ENCODE results near the gene SHC1. TPM values are rescaled to one million over a fixed set of nuclear protein-coding genes. Genes with fewer than 3 reads are reported as not detected.
"Not testable (repeated sequence)": the region's sequence is repeated elsewhere in the genome, so short reads cannot be mapped to it uniquely, and the experiment has no call there.

Gene SHC1
- total RNA-seq, 4 donors from 2014 or later, result 108 to 168 (median 123) TPM

GRCh38 chr1:154978360-154978759, 7.8 kb upstream of the SHC1 start:
- TF ChIP-seq POLR2A (IDR thresholded peaks at IDR 0.05), result no peak
- TF ChIP-seq, protein P1, sequence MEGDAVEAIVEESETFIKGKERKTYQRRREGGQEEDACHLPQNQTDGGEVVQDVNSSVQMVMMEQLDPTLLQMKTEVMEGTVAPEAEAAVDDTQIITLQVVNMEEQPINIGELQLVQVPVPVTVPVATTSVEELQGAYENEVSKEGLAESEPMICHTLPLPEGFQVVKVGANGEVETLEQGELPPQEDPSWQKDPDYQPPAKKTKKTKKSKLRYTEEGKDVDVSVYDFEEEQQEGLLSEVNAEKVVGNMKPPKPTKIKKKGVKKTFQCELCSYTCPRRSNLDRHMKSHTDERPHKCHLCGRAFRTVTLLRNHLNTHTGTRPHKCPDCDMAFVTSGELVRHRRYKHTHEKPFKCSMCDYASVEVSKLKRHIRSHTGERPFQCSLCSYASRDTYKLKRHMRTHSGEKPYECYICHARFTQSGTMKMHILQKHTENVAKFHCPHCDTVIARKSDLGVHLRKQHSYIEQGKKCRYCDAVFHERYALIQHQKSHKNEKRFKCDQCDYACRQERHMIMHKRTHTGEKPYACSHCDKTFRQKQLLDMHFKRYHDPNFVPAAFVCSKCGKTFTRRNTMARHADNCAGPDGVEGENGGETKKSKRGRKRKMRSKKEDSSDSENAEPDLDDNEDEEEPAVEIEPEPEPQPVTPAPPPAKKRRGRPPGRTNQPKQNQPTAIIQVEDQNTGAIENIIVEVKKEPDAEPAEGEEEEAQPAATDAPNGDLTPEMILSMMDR (IDR thresholded peaks at IDR 0.05), result no peak
- Histone ChIP-seq H3K27ac (no peak overlapping the region), H3K9me3 (no peaks in the 10 kb centered on the region), H3K27me3 (no peaks in the 10 kb centered on the region), H3K36me3 (no peaks in the 10 kb centered on the region), H3K4me1 (peaks cover 0 to 15% of the 10 kb centered on the region in 2 donors), H3K4me3 (replicated peaks in 1 of 3) (no peak overlapping the region)
- intact Hi-C loops (cut with DNase I), result no loop called here
- no peak for DNase-seq
- WGBS, 2 donors, result 90 to 97% methylated on average over 3 of the region's 3 CpGs

DNA sequence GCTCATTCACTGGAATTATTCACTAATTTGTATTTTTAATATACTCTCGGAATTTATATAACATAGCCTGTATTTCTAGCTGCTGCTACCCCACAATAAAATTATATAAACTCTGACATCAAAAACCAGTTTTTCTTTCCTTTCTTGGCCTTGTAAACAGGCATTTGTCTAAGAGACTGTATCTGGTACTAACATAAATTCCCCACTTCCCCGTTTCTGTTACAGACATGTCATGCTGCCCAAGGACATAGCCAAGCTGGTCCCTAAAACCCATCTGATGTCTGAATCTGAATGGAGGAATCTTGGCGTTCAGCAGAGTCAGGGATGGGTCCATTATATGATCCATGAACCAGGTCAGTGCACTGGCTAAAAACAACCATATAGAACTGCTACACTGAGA, 7.2 kb upstream of the SHC1 start:
- WGBS, 2 donors, result 86 to 90% methylated on average over 3 of the region's 3 CpGs
- H3K27ac ChIP-seq; intact Hi-C loops (cut with DNase I): not testable (repeated sequence)

GRCh38 chr1:154975409-154976059, 5.0 kb upstream of the SHC1 start:
- peak overlapping the region; percentile 81 to 98 (median 95) for H3K27ac ChIP-seq
- H3K27me3 ChIP-seq, result no peaks in the 10 kb centered on the region
- DNase-seq, result peak; percentile 63 to 66
- H3K4me3 ChIP-seq (replicated peaks in 1 of 3), result peak overlapping the region; percentile 11 to 51 (median 16)
- intact Hi-C loops (cut with DNase I), result no loop called here
- WGBS, 2 donors, result 0 to 1% methylated on average over 24 of the region's 24 CpGs
- H3K36me3 ChIP-seq, result no peaks in the 10 kb centered on the region
- H3K4me1 ChIP-seq, result peaks cover 26 to 38% of the 10 kb centered on the region in 2 donors
- TF ChIP-seq, protein P1 (IDR thresholded peaks at IDR 0.05), result no peak
- no peak for TF ChIP-seq POLR2A (IDR thresholded peaks at IDR 0.05)
- no peaks in the 10 kb centered on the region for H3K9me3 ChIP-seq

More for the DNA sequence above, 7.2 kb upstream of the SHC1 start:
- H3K4me3 ChIP-seq (replicated peaks in 1 of 3); H3K27me3 ChIP-seq; H3K36me3 ChIP-seq; DNase-seq; H3K9me3 ChIP-seq: not testable (repeated sequence)
- peaks cover 4 to 20% of the 10 kb centered on the region in 2 donors for H3K4me1 ChIP-seq

DNA sequence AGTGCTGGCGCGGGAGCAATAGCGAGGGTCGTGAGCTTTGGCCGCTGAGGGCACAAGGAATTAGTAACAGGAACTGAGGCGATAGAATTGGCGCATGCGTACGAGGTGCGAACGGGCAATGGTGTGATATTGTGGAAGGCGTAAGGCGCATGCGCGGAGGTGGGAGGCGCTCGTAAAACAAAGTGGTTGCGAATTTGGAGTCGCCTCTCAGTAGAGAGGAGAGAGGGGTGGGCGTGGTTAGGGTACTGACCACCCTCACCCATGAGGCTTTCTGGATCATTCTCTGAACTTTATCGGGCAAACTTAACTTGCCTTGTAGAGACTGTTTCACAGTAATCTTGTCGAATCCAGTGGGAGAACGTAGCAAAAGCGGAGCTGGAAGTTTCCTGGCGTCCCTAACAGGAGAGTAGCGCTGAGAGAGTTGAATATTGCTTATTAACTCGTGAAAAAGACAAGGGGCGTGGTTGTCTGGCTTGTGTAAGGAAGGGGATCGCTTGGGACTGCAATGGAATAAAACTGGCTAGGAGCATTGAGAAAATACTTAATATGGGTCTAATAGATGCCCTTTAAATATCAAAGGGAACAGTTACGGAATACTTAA, 4.4 kb upstream of the SHC1 start:
- H3K9me3 ChIP-seq, result no peaks in the 10 kb centered on the region
- H3K36me3 ChIP-seq, result no peaks in the 10 kb centered on the region
- no peaks in the 10 kb centered on the region for H3K27me3 ChIP-seq
- WGBS, 2 donors, result 0 to 1% methylated on average over 30 of the region's 30 CpGs
- peak; percentile 96 to 97 for DNase-seq
- H3K27ac ChIP-seq, result peak overlapping the region; percentile 81 to 98 (median 95)
- H3K4me1 ChIP-seq, result peaks cover 33 to 44% of the 10 kb centered on the region in 2 donors
- peak overlapping the region; percentile 11 to 51 (median 16) for H3K4me3 ChIP-seq (replicated peaks in 1 of 3)
- TF ChIP-seq, protein P1 (IDR thresholded peaks at IDR 0.05), result peak in 1 of 6 experiments; percentile 5
- peak in 1 of 2 donors; percentile 84 for TF ChIP-seq POLR2A (IDR thresholded peaks at IDR 0.05)
- intact Hi-C loops (cut with DNase I), result loop anchor here (5.0 kb wide), 1 partner anchor 77 kb away; the partner anchor contains the start of gene ADAM15

DNA sequence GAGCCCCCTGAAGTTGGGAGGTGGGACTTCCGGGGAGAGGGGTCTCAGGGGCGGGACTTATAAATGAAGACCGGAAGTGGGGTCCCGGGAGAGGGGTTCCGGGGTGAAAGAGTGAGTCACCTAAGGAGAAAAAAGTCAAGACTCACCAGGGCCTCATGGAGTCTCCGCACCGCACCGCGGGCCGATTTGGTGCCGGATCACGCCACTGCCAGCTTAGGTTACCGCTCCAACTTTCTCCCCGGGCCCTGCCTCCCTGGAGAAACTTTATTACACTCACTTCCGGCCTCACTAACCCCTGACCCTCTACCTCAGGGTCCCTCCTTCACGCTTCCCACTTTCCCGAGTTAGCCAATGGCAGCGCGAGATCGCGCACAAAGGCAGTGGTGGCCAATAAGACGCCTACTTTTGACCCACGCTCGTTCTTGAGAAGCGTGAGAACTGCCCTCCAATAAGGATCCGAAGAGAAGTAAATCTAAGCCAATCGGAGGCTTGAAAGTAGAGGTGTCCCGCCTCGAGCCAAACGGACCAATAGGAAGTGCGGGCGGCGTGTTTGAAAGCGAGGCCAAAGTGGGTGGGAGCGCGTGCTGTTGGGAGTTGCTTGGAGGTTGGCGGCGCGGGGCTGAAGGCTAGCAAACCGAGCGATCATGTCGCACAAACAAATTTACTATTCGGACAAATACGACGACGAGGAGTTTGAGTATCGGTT, 3.7 kb upstream of the SHC1 start, which contains the start of gene CKS1B:
Gene CKS1B (plus strand): TSS at position 580 of the 706 bp plus-strand sequence. CDS start 65 bp downstream, at position 645.
- no peaks in the 10 kb centered on the region for H3K9me3 ChIP-seq
- DNase-seq, result peak; percentile 97 to 98
- intact Hi-C loops (cut with DNase I), result loop anchor here (5.0 kb wide), 1 partner anchor 78 kb away; the partner anchor contains the start of gene ADAM15
- TF ChIP-seq, protein P1 (IDR thresholded peaks at IDR 0.05), result no peak
- TF ChIP-seq POLR2A (IDR thresholded peaks at IDR 0.05), result peak in 1 of 2 donors; percentile 55
- H3K4me1 ChIP-seq, result peaks cover 37 to 51% of the 10 kb centered on the region in 2 donors
- 0 to 1% methylated on average over 39 to 47 of the region's 47 CpGs for WGBS, 2 donors
- H3K27me3 ChIP-seq, result no peaks in the 10 kb centered on the region
- H3K27ac ChIP-seq, result peak within 1 kb of the TSS; percentile 95 to 99 (median 98)
- H3K4me3 ChIP-seq (replicated peaks in 1 of 3), result peak within 1 kb of the TSS; percentile 16 to 73 (median 51)
- H3K36me3 ChIP-seq, result no peaks in the 10 kb centered on the region

All from thyroid gland (tissue), 4 donors.